Endothelial cell of hepatic sinusoid (primary cell): Measurements from ENCODE around the gene LIPE.

ENCODE experiments used
- in situ Hi-C: cut with HindIII; loops from 2 replicates; pipeline ENCODE4 v1.10.0; 2017; ENCODE audit warnings: low sequenced_read_pairs

LIPE gene

GRCh38 chr19:42389899-42390298 is 37.3 kb downstream of the LIPE start, which contains the start of gene CNFN:
Gene CNFN, minus strand, starts transcription at chr19:42390297. Its CDS starts 1,260 bp downstream, at chr19:42389037.
- in situ Hi-C loops = no loop called here

DNA sequence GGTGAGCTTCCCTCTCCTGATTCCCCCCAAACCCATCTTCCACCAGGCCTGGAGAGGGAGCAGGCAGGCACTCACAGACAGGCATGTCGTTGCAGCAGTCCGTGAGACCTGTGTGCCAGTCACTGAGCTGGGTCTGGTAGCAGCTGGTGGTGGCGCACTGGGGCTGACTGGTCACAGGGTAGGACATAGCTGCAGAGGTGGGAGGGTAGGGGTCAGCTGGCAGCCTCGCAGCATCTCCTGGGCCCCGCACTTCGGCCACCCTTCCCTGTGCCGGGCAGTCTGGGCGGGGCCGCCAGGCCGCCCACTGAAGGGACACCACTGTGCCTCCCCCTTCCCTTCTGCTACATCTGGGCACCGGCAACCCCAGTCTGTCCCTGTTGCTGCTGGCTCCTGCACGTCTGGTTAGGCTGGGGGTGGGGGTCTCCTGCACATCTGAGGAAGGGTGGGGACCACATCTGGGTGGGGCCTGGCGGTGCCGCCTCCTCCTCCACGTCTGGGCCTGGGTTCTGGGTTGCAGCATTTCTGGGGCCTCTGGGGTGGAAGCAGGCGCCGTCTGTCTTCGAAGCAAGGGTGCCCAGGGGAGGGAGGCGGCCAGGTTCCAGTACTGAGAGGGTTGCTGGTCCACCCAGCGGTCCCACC is 38.2 kb downstream of the LIPE start:
- in situ Hi-C loops = no loop called here

DNA sequence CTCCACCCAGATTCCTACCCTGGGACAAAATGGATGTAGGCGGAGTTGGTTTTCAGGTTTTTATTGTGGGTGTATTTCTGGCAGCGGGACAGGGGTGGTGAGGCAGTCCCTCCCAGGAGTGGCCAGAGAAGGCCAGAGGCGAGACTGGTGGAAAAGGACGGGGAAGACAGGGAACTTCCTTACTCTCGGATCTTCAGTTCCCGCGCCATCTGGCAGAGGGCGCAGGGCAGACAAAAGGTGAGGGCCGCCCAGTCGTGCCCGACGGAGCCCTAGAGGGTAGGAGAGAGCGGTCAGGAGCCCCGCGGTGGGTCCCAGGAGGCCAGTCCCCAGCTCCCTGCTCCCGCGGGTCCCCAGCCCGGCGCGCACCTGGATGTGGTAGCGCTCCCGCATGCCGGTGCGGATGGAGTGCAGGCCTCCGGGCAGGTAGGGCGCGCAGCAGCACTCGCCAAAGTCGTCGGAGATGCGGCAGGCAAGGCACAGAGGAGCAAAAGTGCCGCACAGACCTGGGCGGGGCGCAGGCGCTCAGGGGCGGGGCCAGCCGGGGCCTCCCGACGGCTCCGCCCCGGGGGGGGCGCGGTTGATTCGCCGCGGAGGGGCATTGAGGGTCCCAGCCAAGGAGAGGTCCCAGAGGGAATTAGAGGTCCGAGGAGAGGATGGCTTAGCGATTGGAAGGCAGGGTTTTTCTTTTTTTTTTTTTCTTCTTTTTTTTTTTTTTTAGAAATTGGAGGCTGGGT is 40.0 kb downstream of the LIPE start:
- in situ Hi-C loops = no loop called here

GRCh38 chr19:42380155-42380554 is 47.0 kb downstream of the LIPE start:
- in situ Hi-C loops = no loop called here

- in situ Hi-C loops = no loop called here
Observed at GRCh38 chr19:42378225-42379215, 48.7 kb downstream of the LIPE start.

GRCh38 chr19:42376177-42376555 is 51.0 kb downstream of the LIPE start:
- in situ Hi-C loops = no loop called here

- in situ Hi-C loops = no loop called here
Observed at GRCh38 chr19:42375415-42376176, 51.6 kb downstream of the LIPE start.

DNA sequence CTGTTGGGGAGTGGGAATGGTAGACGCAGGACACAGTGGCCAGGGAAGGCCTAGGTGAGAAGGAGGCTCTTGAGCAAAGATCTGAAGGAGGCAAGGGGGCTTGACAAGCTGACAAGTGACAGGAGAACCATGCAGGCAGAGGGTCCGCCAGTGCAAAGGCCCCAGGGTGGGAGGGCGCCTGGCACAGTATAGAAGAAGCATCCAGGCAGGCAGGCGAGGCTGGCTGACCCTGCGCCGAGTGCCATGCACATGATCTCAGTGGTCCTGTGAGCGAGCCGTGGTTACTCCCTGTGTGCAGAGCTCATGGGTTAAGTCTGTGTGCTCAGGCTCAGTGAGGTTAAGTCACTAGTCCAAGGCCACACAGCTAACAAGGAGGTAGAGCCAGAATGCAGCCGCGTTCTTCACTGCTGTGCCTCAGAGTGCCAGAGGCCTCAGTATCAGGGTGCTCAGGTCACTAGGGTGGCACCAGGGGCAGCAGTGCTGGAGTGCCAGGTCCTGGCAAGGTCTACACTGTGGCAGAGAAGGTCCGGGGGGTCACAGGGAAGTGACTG is 52.3 kb downstream of the LIPE start:
- in situ Hi-C loops = no loop called here

- in situ Hi-C loops = no loop called here
Observed at GRCh38 chr19:42370626-42371175, 56.5 kb downstream of the LIPE start.

- in situ Hi-C loops = no loop called here
Observed at GRCh38 chr19:42370068-42370520, 57.1 kb downstream of the LIPE start.

DNA sequence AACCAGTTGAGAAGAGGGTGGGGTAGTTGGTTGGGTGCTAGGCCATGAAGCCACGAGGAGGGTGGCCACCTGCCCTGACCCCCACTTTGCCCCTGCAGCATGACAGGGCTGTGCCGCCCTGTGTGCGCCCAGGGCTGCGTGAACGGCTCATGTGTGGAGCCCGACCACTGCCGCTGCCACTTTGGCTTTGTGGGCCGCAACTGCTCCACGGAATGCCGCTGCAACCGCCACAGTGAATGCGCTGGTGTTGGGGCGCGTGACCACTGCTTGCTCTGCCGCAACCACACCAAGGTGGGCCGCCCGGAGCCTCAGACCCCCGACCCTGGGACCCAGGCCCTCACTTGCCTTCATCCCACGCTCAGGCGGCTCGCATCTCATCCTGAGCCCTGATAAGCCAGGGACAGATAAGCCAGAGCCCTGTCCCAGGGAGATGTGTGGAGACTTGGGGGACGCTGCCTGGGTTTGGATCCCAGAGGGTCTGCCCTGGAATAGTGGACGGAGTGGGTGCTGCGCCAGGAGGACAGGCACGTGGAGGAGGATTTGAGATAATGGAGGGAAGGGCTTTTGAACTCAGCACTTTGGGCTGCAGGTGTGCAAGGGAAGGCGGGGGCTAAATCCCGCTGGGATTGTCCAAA is 57.6 kb downstream of the LIPE start:
- in situ Hi-C loops = loop anchor here (10.0 kb wide), 1 partner anchor 365 kb away; no protein-coding TSS in a partner anchor

DNA sequence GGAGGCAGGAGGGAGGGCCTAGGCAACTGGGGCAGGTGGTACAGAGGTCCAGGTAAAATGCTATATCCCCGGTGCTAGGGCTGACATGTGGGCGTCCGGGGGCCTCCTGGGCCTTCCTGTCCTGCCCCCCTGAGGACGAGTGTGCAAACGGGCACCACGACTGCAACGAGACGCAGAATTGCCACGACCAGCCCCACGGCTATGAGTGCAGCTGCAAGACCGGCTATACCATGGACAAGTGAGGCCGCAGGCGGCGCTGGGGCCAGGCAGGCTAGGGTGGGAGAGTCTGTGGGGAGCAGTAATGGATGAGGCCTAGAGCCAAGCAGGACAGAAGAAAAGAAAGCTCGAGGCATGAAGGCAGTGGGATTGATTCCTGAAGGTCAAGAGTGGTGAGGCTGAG is 58.4 kb downstream of the LIPE start:
- in situ Hi-C loops = loop anchor here (10.0 kb wide), 1 partner anchor 364 kb away; no protein-coding TSS in a partner anchor

- in situ Hi-C loops = loop anchor here (10.0 kb wide), 1 partner anchor 364 kb away; no protein-coding TSS in a partner anchor
Observed at GRCh38 chr19:42368360-42368759, 58.8 kb downstream of the LIPE start.

DNA sequence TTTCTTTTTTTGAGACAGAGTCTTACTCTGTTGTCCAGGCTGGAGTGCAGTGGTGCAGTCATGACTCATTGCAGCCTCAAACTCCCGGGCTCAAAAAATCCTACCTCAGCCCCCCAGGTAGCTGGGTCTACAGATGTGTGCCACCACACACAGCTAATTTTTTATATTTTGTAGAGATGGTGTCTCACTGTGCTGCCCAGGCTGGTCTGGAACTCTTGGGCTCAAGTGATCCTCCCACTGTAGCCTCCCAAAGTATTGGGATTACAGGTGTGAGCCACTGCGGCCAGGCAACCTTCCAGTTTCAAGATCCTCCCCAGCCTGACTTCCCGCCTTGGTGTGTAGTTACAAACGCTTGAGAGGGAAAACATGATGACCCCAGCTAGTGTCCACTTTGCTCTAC is 59.3 kb downstream of the LIPE start:
- in situ Hi-C loops = loop anchor here (10.0 kb wide), 1 partner anchor 363 kb away; no protein-coding TSS in a partner anchor

DNA sequence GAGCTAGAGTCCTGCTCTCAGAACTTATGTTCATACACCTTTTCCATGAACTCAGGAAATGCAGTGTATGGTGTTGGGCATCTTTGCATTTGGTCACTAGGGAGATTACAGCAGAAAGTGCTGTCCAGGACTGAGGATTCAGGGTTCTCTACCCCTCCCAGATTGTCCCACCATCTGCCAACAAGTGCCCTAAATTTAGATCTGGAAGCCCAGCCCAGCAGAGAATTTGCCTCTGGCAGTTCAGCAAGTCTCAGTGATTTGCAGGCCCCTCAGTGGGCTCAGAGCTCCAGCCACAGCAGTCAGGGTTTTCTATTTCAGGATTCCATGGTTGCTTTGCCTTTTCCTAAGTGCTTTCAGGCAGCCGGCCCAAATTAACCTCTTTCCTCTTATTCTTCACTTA is 60.5 kb downstream of the LIPE start:
- in situ Hi-C loops = loop anchor here (10.0 kb wide), 1 partner anchor 362 kb away; no protein-coding TSS in a partner anchor

DNA sequence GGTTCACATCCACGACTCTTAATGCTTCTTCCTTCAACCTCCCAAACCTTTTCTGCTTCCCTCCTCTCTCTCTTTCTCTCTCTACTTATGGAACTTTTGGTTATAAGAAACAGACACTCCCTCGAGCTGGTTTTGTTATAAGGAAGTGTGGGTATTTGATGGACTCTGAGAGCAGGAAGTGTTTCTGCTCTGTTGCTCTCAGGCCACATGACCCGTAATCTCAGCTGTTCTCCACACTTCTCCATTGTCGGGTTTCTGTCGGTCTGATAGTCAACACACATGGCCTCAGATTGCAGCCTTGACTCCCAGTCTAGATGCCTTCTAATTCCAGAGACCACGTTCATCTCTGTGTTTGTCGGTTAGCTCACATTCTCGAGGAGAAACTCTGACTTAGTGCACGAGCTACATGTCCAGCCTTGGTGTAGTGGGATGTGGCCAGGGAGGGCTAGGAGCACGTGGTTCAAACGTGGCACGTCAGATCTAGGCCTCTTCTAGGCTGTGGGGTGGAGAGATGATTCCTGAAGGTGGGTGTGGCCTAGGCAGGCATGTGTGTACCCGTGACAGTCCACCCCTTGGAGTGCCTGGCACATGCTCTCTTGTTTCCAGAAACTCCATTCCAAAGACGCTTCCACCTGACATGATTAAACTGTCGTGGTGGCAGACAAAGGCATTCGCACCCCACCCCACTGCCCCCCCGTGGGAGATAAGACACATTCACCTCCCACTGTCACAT is 63.4 kb downstream of the LIPE start:
- in situ Hi-C loops = loop anchor here (10.0 kb wide), 1 partner anchor 359 kb away; no protein-coding TSS in a partner anchor

DNA sequence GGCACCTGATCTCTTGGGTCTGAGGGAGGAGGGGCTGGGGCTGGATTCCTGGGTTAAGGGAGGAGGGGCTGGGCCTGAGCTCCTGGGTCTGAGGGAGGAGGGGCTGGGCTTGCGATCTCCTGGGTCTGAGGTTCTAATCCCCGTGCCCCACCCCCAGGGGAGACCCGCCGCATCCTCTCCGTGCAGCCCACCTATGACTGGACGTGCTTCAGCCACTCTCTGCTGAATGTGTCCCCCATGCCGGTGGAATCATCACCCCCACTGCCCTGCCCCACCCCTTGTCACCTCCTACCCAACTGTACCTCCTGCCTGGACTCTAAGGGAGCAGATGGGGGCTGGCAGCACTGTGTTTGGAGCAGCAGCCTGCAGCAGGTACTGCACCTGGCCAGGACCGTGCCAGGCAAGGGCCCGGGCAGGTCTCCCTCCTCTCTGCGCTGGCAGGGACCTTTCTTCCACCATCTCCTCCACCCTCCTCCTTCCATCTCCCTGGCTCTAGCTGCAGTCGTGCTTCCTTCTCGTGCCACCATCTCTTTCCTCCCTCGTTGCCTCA is 64.2 kb downstream of the LIPE start:
- in situ Hi-C loops = loop anchor here (10.0 kb wide), 1 partner anchor 358 kb away; no protein-coding TSS in a partner anchor

GRCh38 chr19:42362342-42362741 is 64.8 kb downstream of the LIPE start:
- in situ Hi-C loops = loop anchor here (10.0 kb wide), 1 partner anchor 358 kb away; no protein-coding TSS in a partner anchor
